Endodermal cell (in vitro differentiated cells): ENCODE data around the gene ACAD11. TPM values are rescaled to one million over a fixed set of nuclear protein-coding genes. Genes with fewer than 3 reads are reported as not detected.

Experiments used
- DNase-seq: peaks from one replicate; pipeline ENCODE4 v3.0.0-alpha.2; 2017
- H3K27ac ChIP-seq: 2 replicates; pipeline ENCODE4 v1.5.1; 2013; ENCODE audit warnings: mild to moderate bottlenecking, low read depth, low read length, moderate library complexity
- H3K27me3 ChIP-seq: 2 replicates; pipeline ENCODE4 v1.6.1; 2013; ENCODE audit warnings: mild to moderate bottlenecking, low read length, moderate library complexity; ENCODE audit not compliant: insufficient read depth, control insufficient read depth, poor library complexity, severe bottlenecking
- H3K36me3 ChIP-seq: 2 replicates; pipeline ENCODE4 v1.7.0; 2013; ENCODE audit warnings: mild to moderate bottlenecking, low read length, moderate library complexity; ENCODE audit not compliant: control insufficient read depth, insufficient read depth
- H3K4me1 ChIP-seq: one replicate; pipeline ENCODE4 v1.7.0; 2013; ENCODE audit warnings: low read length; ENCODE audit not compliant: control insufficient read depth, insufficient read depth
- H3K4me3 ChIP-seq: 2 replicates; pipeline ENCODE4 v1.5.1; 2013; ENCODE audit warnings: mild to moderate bottlenecking, low read length, moderate library complexity
- H3K9ac ChIP-seq: 2 replicates; pipeline ENCODE4 v1.6.1; 2013; ENCODE audit warnings: mild to moderate bottlenecking, low read length, moderate library complexity; ENCODE audit not compliant: poor library complexity, severe bottlenecking; ENCODE audit errors: extremely low read depth
- H3K9me3 ChIP-seq: 2 replicates; pipeline ENCODE4 v1.6.1; 2013; ENCODE audit warnings: mild to moderate bottlenecking, low read length, moderate library complexity; ENCODE audit not compliant: control insufficient read depth
- H3K27ac Mint-ChIP-seq: 2 replicates; pipeline ENCODE4 v1.8.0; 2020; ENCODE audit warnings: mixed read lengths
- H3K27me3 Mint-ChIP-seq: 2 replicates; pipeline ENCODE4 v1.8.0; 2021; ENCODE audit warnings: mild to moderate bottlenecking, mixed read lengths; ENCODE audit not compliant: insufficient read depth
- H3K36me3 Mint-ChIP-seq: 2 replicates; pipeline ENCODE4 v1.8.0; 2020; ENCODE audit warnings: low read depth, mixed read lengths
- H3K4me1 Mint-ChIP-seq: 2 replicates; pipeline ENCODE4 v1.8.0; 2020; ENCODE audit warnings: mixed read lengths
- H3K4me3 Mint-ChIP-seq: 2 replicates; pipeline ENCODE4 v1.8.0; 2020; ENCODE audit warnings: mild to moderate bottlenecking, moderate library complexity, mixed read lengths
- H3K9me3 Mint-ChIP-seq: 2 replicates; pipeline ENCODE4 v1.8.0; 2020; ENCODE audit warnings: mild to moderate bottlenecking, mixed read lengths
- CTCF ChIP-seq: fragments of 200-600 bp; sonication (generic); conservative IDR thresholded peaks from 2 replicates; pipeline ENCODE4 v1.5.0; 2021; ENCODE audit warnings: antibody characterized with exemption, mild to moderate bottlenecking
- WGBS, 2 experiments: methylation state at CpG; one replicate each; pipeline versions ENCODE4 v1.1.5 to v1.1.7; 2013; ENCODE audit warnings: missing lambda C conversion rate in 2 of 2, mixed read lengths in 1 of 2; ENCODE audit not compliant: insufficient coverage in 1 of 2, insufficient read length in 1 of 2; 5-methylcytosine and 5-hydroxymethylcytosine counted together
- total RNA-seq, 2 donors: library from RNA; stranded (reverse); fragmentation: NEBNext Ultra II Directional in 1 of 2; extraction: Animal tissue kit (Norgen Biotek cat#: 25700) in 1 of 2; gene quantifications; 2 replicates in 1 of 2; 3 replicates in 1 of 2; pipeline ENCODE4 v1.2.1, GENCODE V29; 2021

The ACAD11 gene
- total RNA-seq, 2 donors from 2014 or later = 21.4 to 22.8 TPM

GRCh38 chr3:132695422-132695821 is 35.8 kb upstream of the ACAD11 start:
- Histone ChIP-seq H3K27me3 (no peaks in the 10 kb centered on the region), H3K9me3 (no peaks in the 10 kb centered on the region), H3K9ac (no peak overlapping the region), H3K4me1 (no peaks in the 10 kb centered on the region), H3K36me3 (peaks cover 82% of the 10 kb centered on the region), H3K4me3 (no peak overlapping the region), H3K27ac (no peak overlapping the region)
- 100% methylated on average over 1 of the region's 1 CpG for WGBS, 2 experiments
- Mint-ChIP-seq H3K27me3 (no peaks in the 10 kb centered on the region), H3K4me3 (no peak overlapping the region), H3K36me3 (peaks cover 39% of the 10 kb centered on the region), H3K4me1 (no peaks in the 10 kb centered on the region), H3K27ac (no peak overlapping the region), H3K9me3 (no peaks in the 10 kb centered on the region)
- no peak for DNase-seq
- no peak for TF ChIP-seq CTCF

- no peaks in the 10 kb centered on the region for H3K27me3 ChIP-seq
- no peaks in the 10 kb centered on the region for H3K4me1 ChIP-seq
- H3K27ac ChIP-seq = no peak overlapping the region
- H3K9ac ChIP-seq = no peak overlapping the region
- Mint-ChIP-seq H3K27me3 (no peaks in the 10 kb centered on the region), H3K9me3 (no peaks in the 10 kb centered on the region), H3K4me1 (no peaks in the 10 kb centered on the region), H3K27ac (no peak overlapping the region), H3K4me3 (no peak overlapping the region), H3K36me3 (peaks cover 41% of the 10 kb centered on the region)
- H3K9me3 ChIP-seq = no peaks in the 10 kb centered on the region
- no peak overlapping the region for H3K4me3 ChIP-seq
- WGBS, 2 experiments = 76% methylated on average over 4 of the region's 4 CpGs; no CpG with 5 or more reads in 1 of the 2 experiments
- DNase-seq = no peak
- H3K36me3 ChIP-seq = peaks cover 82% of the 10 kb centered on the region
- TF ChIP-seq CTCF = no peak
These were observed 35.4 kb upstream of the ACAD11 start for GRCh38 chr3:132694991-132695390.

- H3K4me1 Mint-ChIP-seq = no peaks in the 10 kb centered on the region
- 90 to 95% methylated on average over 4 of the region's 4 CpGs for WGBS, 2 experiments
- no peak overlapping the region for H3K4me3 Mint-ChIP-seq
These were observed 30.4 kb upstream of the ACAD11 start for GRCh38 chr3:132690040-132690439.

More at GRCh38 chr3:132690040-132690439, 30.4 kb upstream of the ACAD11 start:
- Mint-ChIP-seq H3K36me3 (peaks cover 40% of the 10 kb centered on the region), H3K9me3 (no peaks in the 10 kb centered on the region), H3K27ac (no peak overlapping the region), H3K27me3 (no peaks in the 10 kb centered on the region)
- TF ChIP-seq CTCF = no peak
- H3K9me3 ChIP-seq = no peaks in the 10 kb centered on the region
- H3K9ac ChIP-seq = no peak overlapping the region
- H3K36me3 ChIP-seq = peaks cover 85% of the 10 kb centered on the region
- H3K27ac ChIP-seq = no peak overlapping the region
- DNase-seq = no peak
- no peaks in the 10 kb centered on the region for H3K4me1 ChIP-seq
- H3K4me3 ChIP-seq = no peak overlapping the region
- no peaks in the 10 kb centered on the region for H3K27me3 ChIP-seq
